Measurements from ENCODE around the gene USP24.

- TF ChIP-seq CTCF (IDR thresholded peaks at IDR 0.05; ENCODE audit: poor library complexity, severe bottlenecking) (no peak), REST (IDR thresholded peaks at IDR 0.05; ENCODE audit: borderline replicate concordance) (no peak)
Measured at GRCh38 chr1:55063577-55063942, 151.6 kb downstream of the USP24 start.

Measured in neural cell (in vitro differentiated cells).